GM12872 (cell line): ENCODE results near the gene ADGRL3.

Experiments
- CTCF ChIP-seq: IDR thresholded peaks from 3 replicates; pipeline ENCODE4 v1.5.1; 2011; ENCODE audit warnings: low read depth, mild to moderate bottlenecking, low read length, moderate library complexity; ENCODE audit not compliant: insufficient read depth

The ADGRL3 gene

DNA sequence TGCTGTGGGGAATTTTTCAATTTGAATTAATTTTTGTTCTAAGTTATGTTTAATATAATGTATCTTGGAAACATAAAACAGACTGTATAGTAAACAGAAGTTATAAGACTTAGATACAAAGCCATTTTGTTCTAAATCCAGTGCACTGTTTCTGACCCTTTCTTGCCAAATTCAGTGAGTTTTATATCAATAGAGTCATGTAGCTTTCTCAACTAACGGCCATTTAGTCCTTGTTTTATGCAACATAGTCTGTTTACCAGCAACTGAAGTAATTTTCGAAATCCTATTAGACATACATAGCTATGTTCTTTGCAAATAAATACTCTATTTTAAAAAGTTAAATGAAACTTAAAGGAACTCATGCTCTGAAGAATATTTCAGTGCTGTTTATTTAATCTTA lies 242.8 kb downstream of the ADGRL3 start:
- TF ChIP-seq CTCF: no peak

GRCh38 chr4:61443813-61444510 lies 243.8 kb downstream of the ADGRL3 start:
- no peak for TF ChIP-seq CTCF

DNA sequence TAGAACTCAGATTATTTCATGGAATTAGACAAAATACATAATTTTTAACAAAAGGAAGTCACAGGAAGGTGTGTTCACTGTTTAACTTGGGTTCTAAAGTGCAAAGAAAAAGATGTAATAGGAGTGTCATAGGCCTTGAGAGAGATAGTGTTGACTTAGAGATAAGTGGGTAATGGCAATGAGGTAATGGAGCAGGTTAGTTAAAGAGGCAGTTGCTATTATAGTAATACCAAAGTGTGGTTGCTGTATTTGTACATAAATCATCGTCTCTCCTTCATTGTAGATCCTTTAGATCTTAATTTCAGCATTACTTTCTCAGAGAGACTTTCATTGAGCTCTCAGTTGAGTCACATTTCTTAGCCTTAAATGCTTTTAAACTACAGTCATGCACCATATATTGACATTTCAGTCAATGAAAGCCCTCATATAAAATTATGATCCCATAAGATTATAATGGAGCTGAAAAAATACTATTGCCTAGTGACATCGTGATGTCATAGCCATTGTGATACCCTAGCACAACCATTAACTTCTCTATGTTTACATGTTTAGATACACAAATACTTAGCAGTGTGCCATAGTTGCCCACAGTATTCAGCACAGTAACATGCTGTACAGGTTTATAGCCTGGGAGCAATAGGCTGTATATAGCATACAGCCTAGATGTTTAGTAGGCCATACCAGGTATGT lies 245.4 kb downstream of the ADGRL3 start:
- no peak for TF ChIP-seq CTCF

DNA sequence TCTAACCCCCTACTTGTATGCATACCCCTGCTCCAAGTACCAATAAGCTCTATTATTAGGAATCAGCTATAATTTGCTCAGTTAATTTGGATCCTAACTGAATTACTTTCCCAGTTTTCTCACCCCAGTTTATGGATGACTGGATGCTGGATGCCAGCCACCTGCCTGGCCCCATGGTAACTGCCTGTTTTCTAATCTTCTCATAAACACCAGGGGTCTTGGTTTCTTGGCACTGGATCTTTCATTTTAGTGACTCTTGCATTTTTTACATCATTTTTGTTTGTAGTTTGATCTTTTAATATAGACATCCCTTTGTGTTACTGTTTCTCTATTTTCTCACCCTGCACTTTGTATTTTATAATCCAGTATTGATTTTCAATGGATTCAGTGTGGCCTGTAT lies 246.8 kb downstream of the ADGRL3 start:
- no peak for TF ChIP-seq CTCF

GRCh38 chr4:61447918-61448317 lies 247.8 kb downstream of the ADGRL3 start:
- no peak for TF ChIP-seq CTCF

DNA sequence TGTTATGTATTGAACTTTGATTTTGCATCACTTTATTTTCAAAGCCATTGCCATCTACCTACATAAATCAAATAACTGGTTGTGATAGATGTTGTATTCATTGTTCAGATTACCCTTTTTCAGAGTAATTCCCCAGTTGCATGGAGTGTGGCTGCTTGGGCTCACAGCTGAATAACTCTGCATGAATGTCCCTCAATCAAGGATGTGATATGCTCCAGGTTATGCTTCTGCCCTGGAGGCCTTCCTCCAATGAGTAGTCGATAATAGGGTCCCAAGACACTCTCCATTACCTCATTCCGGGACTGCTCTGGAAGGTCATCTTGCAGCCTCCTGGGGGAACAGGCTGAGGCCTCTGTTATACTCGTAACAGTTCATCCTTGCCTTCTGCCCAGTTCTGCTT lies 251.8 kb downstream of the ADGRL3 start:
- TF ChIP-seq CTCF: no peak

DNA sequence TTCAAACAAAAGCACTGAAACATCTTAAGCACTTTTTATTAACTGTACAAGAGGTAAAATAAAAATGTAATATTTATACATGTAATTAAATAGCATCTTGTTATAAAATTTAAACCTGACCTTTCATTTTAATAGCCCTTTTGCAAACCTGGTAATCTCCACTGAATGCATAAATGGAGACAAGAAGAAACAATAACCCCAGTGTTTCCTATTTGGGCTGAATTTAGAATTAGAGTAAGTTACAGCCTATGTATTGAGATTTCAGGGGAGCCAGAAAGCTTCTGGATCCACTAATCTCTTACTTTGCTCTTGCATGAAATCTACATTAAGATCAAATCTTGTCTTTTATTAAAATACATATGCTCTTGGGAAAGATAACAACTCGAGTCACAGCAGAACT lies 261.8 kb downstream of the ADGRL3 start:
- no peak for TF ChIP-seq CTCF
